A172 (cell line): ENCODE measurements around the gene WASF2. TPM values are rescaled to one million over a fixed set of nuclear protein-coding genes. Genes with fewer than 3 reads are reported as not detected.
A peak's percentile ranks its signal among the peaks of the same experiment; 100 is the strongest.

Source experiments
- DNase-seq: peaks from one replicate; pipeline ENCODE4 v3.0.0-alpha.2; 2015; ENCODE audit warnings: low spot score
- total RNA-seq: library from RNA; depleted of rRNA; stranded (reverse); fragments of >200 nt; shearing (Covaris generic); gene quantifications from 2 replicates; pipeline ENCODE4 v1.2.3, GENCODE V29; 2014

Gene WASF2
- total RNA-seq, 1 experiment from 2014 or later: 9.1 TPM

DNA sequence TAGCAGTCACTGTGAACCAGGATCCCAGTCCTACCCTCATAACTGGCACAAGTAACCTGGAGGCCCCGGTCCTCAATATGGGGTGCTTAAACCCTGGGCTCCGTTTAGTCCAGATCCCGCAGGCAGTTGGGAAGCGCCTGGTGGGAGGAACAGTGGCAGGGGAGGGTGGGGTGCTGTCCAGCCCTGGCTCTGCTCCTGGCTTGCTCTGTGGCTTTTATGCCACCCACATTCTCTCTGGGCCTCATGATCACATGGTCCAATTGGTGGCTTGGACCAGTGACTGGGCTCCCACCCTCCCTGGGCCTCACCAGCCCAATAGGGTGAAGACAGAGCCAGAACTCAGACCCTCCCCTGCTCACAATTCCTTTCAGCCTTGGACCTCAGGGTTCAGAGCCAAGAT lies 109.7 kb downstream of the WASF2 start:
- no peak for DNase-seq

- DNase-seq: no peak
Measured at GRCh38 chr1:27379564-27380122, 110.3 kb downstream of the WASF2 start.

- no peak for DNase-seq
Measured at GRCh38 chr1:27377760-27378495, 112.0 kb downstream of the WASF2 start.

DNA sequence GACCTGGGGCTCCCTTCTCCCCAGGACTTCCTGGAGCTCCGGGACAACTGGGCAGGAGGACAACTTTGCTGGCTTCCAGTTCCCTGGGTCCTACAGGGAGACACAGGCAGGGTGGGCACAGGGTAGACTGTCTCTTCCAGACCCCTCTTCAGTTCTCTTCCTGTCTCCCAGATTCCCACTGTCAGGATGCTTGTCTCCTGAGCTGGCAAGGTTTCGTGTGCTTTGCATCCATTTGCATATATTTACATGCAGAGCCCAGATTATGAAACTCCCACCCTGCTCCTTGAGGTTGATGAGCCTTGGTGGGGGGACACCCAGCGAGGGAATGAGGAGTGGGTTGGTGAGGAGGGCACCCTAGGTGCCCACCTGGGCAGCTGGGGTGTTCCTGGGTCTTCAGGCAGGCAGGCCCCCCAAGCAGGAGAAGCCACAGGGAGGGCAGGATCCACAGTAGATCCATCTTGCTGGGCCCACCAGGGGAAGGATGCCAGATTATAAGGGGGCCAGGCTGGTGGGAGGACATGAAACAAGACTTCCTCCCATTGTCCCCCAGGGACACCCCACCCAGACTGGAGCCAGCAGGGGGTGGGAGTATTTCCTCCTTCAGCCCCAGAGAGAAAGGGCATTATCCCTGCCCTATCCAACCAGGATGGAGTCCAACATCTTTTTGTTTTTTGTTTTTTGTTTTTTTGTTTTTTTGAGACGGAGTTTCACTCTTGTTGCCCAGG lies 115.4 kb downstream of the WASF2 start, which contains the start of gene FCN3:
Gene FCN3, minus strand, starts transcription at position 463 of the 725 bp plus-strand sequence. Its CDS starts 6 bp downstream, at position 457.
- DNase-seq: no peak

- no peak for DNase-seq
Measured at GRCh38 chr1:27372808-27373690, 116.9 kb downstream of the WASF2 start.

- DNase-seq: no peak
Measured at GRCh38 chr1:27372022-27372807, 117.8 kb downstream of the WASF2 start.

GRCh38 chr1:27368869-27369582 lies 120.9 kb downstream of the WASF2 start:
- no peak for DNase-seq

GRCh38 chr1:27367160-27367650 lies 122.8 kb downstream of the WASF2 start:
- no peak for DNase-seq

- peak; percentile 66 for DNase-seq
Measured at GRCh38 chr1:27366411-27367159, 123.4 kb downstream of the WASF2 start, which contains the start of gene MAP3K6. MAP3K6 (minus strand) TSS chr1:27366961; CDS start chr1:27366597, 364 bp downstream.

- DNase-seq: peak; percentile 31
Measured at GRCh38 chr1:27366113-27366410, 123.9 kb downstream of the WASF2 start.

DNA sequence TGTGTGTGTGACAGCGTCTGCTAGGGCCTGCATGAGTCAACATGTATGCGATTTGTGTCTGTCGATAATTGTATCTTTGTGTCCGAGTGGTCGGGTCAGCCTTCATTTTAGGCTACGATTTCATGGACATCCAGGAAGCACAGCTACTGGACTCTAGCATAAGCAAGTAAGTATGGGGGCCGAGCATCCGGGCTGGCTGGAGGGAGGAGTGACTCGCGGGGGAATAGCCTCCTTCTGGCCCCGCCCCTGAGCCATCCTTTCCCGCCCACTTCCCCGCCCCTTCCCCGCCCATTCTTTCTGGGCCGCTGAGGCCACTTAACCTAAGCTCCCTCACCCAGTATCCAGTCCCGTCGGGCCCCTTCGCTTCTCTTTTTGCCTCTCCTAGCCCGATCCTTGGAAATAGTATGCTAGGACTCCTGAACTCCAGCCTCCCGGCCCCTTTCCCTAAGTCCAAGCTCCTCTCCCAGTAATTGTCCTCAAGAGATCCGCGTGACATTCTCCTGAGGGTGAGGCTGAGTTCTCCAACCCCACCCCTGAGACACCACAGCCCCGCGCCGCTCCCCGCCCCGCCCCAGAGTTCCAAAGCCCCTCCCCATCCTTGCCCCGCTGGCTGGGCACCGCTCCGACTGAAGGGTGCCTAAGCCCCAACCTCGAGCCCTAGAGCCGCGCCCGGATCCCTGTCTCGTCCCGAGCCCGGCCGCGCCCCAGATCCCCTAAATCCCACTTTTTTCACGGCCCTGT lies 124.4 kb downstream of the WASF2 start:
- peak; percentile 72 for DNase-seq

DNA sequence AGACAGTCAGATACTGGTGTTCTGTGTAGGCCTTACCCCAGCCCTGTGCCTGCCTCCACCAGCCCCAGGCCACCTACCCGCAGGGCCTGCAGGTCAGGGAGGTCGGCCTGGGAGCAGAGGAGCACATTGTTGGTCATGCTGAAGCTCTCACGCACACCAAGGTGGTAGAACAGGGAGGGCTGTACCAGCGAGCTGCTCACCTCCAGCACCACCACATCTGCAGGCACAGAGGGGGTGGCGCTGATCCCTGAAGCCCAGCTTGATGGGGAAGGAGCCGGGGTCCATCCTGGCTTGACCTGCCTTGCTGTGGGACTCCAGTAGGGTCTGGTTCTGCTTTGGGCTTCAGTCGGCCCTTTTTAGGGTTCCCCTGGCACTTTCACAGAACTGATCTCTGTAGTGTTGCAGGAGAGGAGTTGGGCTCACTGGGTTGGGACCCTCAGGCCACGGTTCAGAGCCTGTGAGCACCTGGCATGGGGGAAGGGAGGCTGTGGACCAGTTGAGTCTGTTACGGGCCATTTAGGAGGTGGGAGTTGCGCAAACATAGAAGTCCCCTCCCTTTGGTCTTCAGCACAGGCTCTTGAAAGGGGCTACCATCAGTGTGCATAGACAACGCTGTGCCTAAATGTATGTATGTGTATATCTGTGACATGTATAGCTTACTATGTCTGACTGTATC lies 125.1 kb downstream of the WASF2 start:
- no peak for DNase-seq

GRCh38 chr1:27363766-27364695 lies 125.9 kb downstream of the WASF2 start:
- no peak for DNase-seq

DNA sequence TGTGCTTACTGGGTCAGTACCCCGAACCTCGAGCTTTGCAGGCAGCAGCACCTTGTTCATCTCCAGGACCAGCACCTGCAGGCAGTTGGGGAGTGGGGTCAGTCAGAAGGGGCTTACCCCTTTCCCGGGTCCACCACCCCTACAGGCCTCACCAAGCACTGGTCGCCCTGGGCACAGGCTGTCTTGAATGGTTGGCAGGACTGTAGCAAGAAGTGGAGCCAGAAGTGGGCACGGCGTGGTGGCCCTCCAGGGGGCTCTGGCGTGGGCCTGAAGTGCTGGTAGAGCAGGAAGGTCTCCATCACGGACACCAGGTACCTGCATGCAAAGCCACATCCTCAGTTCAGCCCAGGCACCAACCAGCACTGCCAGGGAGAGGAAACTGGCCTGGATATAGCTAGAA lies 128.4 kb downstream of the WASF2 start:
- no peak for DNase-seq

- DNase-seq: no peak
Measured at GRCh38 chr1:27361044-27361402, 128.9 kb downstream of the WASF2 start.

- no peak for DNase-seq
Measured at GRCh38 chr1:27360159-27361043, 129.6 kb downstream of the WASF2 start.
